Neural crest cell (in vitro differentiated cells): Measurements from ENCODE around the gene PLAU. TPM values are rescaled to one million over a fixed set of nuclear protein-coding genes. Genes with fewer than 3 reads are reported as not detected.

Experiments
- DNase-seq: peaks from one replicate; pipeline ENCODE4 v3.0.0; 2021; ENCODE audit warnings: low read depth, mixed read lengths, low spot score
- H3K27ac Mint-ChIP-seq: one replicate; pipeline ENCODE4 v1.8.0; 2021; ENCODE audit warnings: mild to moderate bottlenecking, mixed read lengths; ENCODE audit not compliant: unreplicated experiment
- H3K27me3 Mint-ChIP-seq: 2 replicates; pipeline ENCODE4 v1.8.0; 2021; ENCODE audit warnings: low read depth, mild to moderate bottlenecking, mixed read lengths
- H3K36me3 Mint-ChIP-seq: 2 replicates; pipeline ENCODE4 v1.8.0; 2021; ENCODE audit warnings: low read depth, mild to moderate bottlenecking, mixed read lengths
- H3K4me1 Mint-ChIP-seq: 2 replicates; pipeline ENCODE4 v1.8.0; 2021; ENCODE audit warnings: mixed read lengths
- H3K4me3 Mint-ChIP-seq: one replicate; pipeline ENCODE4 v1.8.0; 2021; ENCODE audit warnings: mild to moderate bottlenecking, mixed read lengths
- H3K9me3 Mint-ChIP-seq: 2 replicates; pipeline ENCODE4 v1.8.0; 2021; ENCODE audit warnings: mixed read lengths
- total RNA-seq: library from RNA; stranded (reverse); gene quantifications from 2 replicates; pipeline ENCODE4 v1.2.1, GENCODE V29; 2021
- TF ChIP-seq, protein P1 (sequence below): fragments of 200-600 bp; sonication (generic); conservative IDR thresholded peaks from 2 replicates; pipeline ENCODE4 v1.5.0; 2021; ENCODE audit warnings: antibody characterized with exemption, mild to moderate bottlenecking

PLAU gene
- total RNA-seq, 1 donor from 2014 or later, result 3.5 TPM

DNA sequence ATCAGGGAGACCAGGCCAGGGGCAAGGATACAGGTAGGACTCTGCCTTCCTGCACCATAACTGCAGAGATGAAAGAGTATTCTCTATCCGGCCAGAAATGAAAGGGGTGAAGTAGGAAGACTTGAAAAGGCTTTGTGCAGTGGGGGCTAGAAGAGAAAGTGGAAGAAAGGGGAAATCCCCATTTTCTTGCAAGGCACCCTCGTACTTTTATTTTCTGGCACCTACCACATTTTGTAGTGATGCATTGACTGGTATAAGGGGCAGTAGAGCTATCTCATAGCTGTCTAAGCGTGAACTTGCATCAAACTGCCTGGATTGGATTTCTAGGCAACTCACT lies 35.8 kb upstream of the PLAU start:
- Mint-ChIP-seq H3K27ac (no peak overlapping the region), H3K36me3 (no peaks in the 10 kb centered on the region), H3K4me1 (peaks cover 29% of the 10 kb centered on the region)

DNA sequence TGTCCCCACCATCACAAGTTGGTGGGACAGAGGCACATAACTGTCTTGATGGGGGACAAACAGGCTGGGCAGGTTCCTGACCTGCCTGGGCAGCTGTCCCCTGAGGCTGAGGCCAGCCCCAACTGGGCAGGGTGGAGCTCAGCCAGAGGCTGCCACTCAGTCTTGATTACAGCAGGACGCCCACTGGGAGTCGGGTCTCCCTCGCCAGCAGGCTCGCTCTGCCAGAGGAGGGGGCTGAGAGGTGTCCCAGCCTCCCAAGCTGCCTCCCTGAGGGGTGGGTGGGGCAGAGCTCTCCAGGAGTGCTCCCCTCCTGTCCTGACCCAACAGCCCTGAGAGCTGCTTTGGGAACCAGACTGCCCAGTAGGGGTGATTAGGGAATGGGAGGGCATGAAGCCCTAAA lies 34.8 kb upstream of the PLAU start:
- TF ChIP-seq, protein P1, sequence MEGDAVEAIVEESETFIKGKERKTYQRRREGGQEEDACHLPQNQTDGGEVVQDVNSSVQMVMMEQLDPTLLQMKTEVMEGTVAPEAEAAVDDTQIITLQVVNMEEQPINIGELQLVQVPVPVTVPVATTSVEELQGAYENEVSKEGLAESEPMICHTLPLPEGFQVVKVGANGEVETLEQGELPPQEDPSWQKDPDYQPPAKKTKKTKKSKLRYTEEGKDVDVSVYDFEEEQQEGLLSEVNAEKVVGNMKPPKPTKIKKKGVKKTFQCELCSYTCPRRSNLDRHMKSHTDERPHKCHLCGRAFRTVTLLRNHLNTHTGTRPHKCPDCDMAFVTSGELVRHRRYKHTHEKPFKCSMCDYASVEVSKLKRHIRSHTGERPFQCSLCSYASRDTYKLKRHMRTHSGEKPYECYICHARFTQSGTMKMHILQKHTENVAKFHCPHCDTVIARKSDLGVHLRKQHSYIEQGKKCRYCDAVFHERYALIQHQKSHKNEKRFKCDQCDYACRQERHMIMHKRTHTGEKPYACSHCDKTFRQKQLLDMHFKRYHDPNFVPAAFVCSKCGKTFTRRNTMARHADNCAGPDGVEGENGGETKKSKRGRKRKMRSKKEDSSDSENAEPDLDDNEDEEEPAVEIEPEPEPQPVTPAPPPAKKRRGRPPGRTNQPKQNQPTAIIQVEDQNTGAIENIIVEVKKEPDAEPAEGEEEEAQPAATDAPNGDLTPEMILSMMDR, result no peak
- Mint-ChIP-seq H3K27ac (no peak overlapping the region), H3K27me3 (peaks cover 18% of the 10 kb centered on the region), H3K36me3 (no peaks in the 10 kb centered on the region), H3K4me3 (peak overlapping the region; percentile 75), H3K4me1 (peaks cover 29% of the 10 kb centered on the region), H3K9me3 (no peaks in the 10 kb centered on the region)
- no peak for DNase-seq

More for the DNA sequence above, 35.8 kb upstream of the PLAU start:
- no peak for DNase-seq
- TF ChIP-seq, protein P1, result no peak
- Mint-ChIP-seq H3K4me3 (peak overlapping the region; percentile 83), H3K27me3 (peaks cover 18% of the 10 kb centered on the region), H3K9me3 (no peaks in the 10 kb centered on the region)

DNA sequence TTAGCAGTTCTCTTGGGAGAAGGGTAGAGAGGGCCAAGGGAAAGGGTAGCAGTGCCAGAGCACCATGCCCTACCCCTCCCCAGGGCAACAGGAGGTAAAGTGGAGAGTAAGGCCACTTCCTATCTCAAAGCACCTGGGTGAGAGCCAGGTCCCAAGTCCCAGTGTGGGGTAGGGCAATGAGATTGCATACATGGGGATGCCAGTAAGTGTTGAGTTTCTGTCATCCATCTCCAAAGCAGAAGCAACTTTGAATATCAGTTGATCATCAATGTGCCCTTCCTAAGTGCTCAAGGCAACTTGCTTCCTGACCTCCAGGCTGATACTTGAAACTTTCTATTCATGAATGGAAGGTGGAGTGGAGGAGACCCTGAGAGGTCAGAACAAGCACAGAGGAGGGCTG lies 34.4 kb upstream of the PLAU start:
- peak overlapping the region; percentile 32 for H3K4me3 Mint-ChIP-seq
- H3K27me3 Mint-ChIP-seq, result peaks cover 18% of the 10 kb centered on the region
- TF ChIP-seq, protein P1, result no peak
- peaks cover 27% of the 10 kb centered on the region for H3K4me1 Mint-ChIP-seq
- H3K36me3 Mint-ChIP-seq, result no peaks in the 10 kb centered on the region
- no peak for DNase-seq
- H3K27ac Mint-ChIP-seq, result no peak overlapping the region
- H3K9me3 Mint-ChIP-seq, result no peaks in the 10 kb centered on the region

DNA sequence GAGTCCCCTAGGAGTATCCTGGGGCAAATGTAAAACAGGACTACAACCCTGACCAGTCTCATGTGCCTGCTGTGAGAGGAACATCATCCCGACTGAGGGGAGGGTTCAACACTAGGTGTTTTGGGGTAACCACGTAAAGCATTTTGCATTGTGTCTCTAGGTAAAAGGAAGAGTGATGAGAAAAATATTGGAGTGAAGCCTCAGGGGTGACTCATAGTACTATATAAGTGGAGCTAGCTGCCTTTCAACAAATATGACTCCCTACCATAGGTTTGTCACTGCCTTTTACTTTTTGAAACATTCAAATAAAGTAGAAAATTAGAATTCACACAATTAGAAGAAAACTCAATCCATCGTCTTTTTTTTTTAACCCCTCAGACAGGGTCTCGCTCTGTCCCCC lies 34.0 kb upstream of the PLAU start:
- no peak overlapping the region for H3K27ac Mint-ChIP-seq

DNA sequence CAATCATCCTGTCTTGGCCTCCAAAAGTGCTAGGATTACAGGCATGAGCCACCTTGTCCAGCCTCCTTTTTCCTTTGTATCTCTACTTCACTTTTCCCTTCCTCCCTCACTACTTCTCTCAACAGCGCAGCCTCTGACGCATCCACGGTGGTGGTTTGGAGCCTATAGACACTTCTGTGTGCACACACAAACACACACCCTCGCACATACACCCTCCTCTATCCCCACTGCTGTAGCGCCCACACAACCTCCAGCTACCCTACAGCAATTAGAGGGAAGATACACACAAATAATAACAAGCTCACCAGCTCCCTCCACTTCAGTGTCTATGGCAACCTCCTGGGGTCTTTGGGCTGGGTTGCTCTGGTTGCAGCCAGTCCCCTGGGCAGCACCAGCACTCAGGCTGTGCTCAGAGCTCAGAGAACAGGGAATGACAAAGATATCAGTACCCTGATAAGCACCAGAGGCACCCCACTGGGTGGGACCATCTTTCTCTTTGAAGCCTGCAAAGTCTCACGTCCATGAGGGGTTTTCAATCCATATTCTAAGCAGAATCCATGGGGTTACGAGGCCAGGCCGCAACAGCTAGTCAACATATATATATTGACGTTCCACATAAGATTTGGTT lies 33.3 kb upstream of the PLAU start:
- no peaks in the 10 kb centered on the region for H3K9me3 Mint-ChIP-seq
- no peak for DNase-seq
- no peak overlapping the region for H3K27ac Mint-ChIP-seq
- H3K4me1 Mint-ChIP-seq, result peaks cover 18% of the 10 kb centered on the region
- H3K27me3 Mint-ChIP-seq, result peaks cover 18% of the 10 kb centered on the region
- TF ChIP-seq, protein P1, result no peak
- H3K36me3 Mint-ChIP-seq, result no peaks in the 10 kb centered on the region
- peak overlapping the region; percentile 35 for H3K4me3 Mint-ChIP-seq

More for the DNA sequence above, 34.0 kb upstream of the PLAU start:
- TF ChIP-seq, protein P1, result no peak
- H3K36me3 Mint-ChIP-seq, result no peaks in the 10 kb centered on the region
- H3K27me3 Mint-ChIP-seq, result peaks cover 18% of the 10 kb centered on the region
- no peaks in the 10 kb centered on the region for H3K9me3 Mint-ChIP-seq
- H3K4me1 Mint-ChIP-seq, result peaks cover 23% of the 10 kb centered on the region
- DNase-seq, result no peak
- H3K4me3 Mint-ChIP-seq, result peak overlapping the region; percentile 32
